Measurements from ENCODE around the gene CTTNBP2. TPM values are rescaled to one million over a fixed set of nuclear protein-coding genes. Genes with fewer than 3 reads are reported as not detected.

CTTNBP2 gene
- total and polyA plus RNA-seq, 2 donors (not counting 1 experiment from before 2014, with no cell fraction given): 0.04 to 0.27 TPM

- Histone ChIP-seq H2AFZ (ENCODE audit: insufficient read depth, low read depth, low read length, poor library complexity, severe bottlenecking) (no peak overlapping the region), H4K20me1 (ENCODE audit: control insufficient read depth, insufficient read depth, low read length, poor library complexity, severe bottlenecking) (no peaks in the 10 kb centered on the region), H3K9ac (ENCODE audit: low read length) (no peak overlapping the region), H3K36me3 (replicated peaks in 1 of 2; ENCODE audit: control extremely low read depth in 1 of 2, control insufficient read depth in 1 of 2, extremely low read depth in 1 of 2, insufficient read depth in 2 of 2, low read length in 1 of 2) (no peaks in the 10 kb centered on the region), H3K4me2 (replicated peaks; ENCODE audit: low read depth, low read length, poor library complexity, severe bottlenecking) (no peak overlapping the region), H3K9me3 (ENCODE audit: control extremely low read depth in 1 of 3, control insufficient read depth in 2 of 3, insufficient read depth in 1 of 3, low read length in 2 of 3) (no peaks in the 10 kb centered on the region), H3K4me3 (ENCODE audit: control extremely low read depth in 1 of 5, extremely low read depth in 1 of 5, insufficient read depth in 1 of 5, low read depth in 2 of 5, low read length in 4 of 5) (no peak overlapping the region), H3K4me1 (ENCODE audit: control insufficient read depth in 2 of 2, insufficient read depth in 2 of 2, low read length in 2 of 2) (no peaks in the 10 kb centered on the region), H3K27me3 (replicated peaks in 1 of 4; ENCODE audit: control extremely low read depth in 1 of 4, control insufficient read depth in 3 of 4, insufficient read depth in 4 of 4, low read length in 3 of 4) (no peaks in the 10 kb centered on the region), H3K27ac (ENCODE audit: low read length in 2 of 2) (no peak overlapping the region), H3K79me2 (ENCODE audit: control insufficient read depth, insufficient read depth, low read length) (no peaks in the 10 kb centered on the region)
- no peaks in the 10 kb centered on the region for H3K4me1 Mint-ChIP-seq
- ATAC-seq (ENCODE audit: low read depth): no peak
- WGBS (ENCODE audit: insufficient coverage): 83% methylated on average over 1 of the region's 3 CpGs
- H3K27ac Mint-ChIP-seq: no peak overlapping the region
- CTCF ChIA-PET: no interaction called here
- POLR2A ChIA-PET: no interaction called here
- H3K9me3 Mint-ChIP-seq (ENCODE audit: insufficient read depth): no peaks in the 10 kb centered on the region
- no peak overlapping the region for H3K4me3 Mint-ChIP-seq
- intact Hi-C loops (cut with micrococcal nuclease): no loop called here
- no peak for TF ChIP-seq CTCF (IDR thresholded peaks at IDR 0.05)
- no peak for DNase-seq
- H3K27me3 Mint-ChIP-seq: peaks cover 2% of the 10 kb centered on the region
These were observed 153.9 kb downstream of the CTTNBP2 start for GRCh38 chr7:117719377-117719776.

- CTCF ChIA-PET: interaction anchor here (0.7 kb wide), 3 partner anchors 33 to 465 kb away, joined by 3 to 6 read pairs (median 3); no protein-coding TSS in a partner anchor
- no peaks in the 10 kb centered on the region for H3K9me3 Mint-ChIP-seq (ENCODE audit: insufficient read depth)
These were observed 155.0 kb downstream of the CTTNBP2 start for GRCh38 chr7:117718116-117718835.

More at GRCh38 chr7:117718116-117718835, 155.0 kb downstream of the CTTNBP2 start:
- 82% methylated on average over 4 of the region's 6 CpGs for WGBS (ENCODE audit: insufficient coverage)
- no peaks in the 10 kb centered on the region for H3K79me2 ChIP-seq (ENCODE audit: control insufficient read depth, insufficient read depth, low read length)
- no peak overlapping the region for H3K27ac ChIP-seq (ENCODE audit: low read length in 2 of 2)
- DNase-seq: no peak
- TF ChIP-seq CTCF (IDR thresholded peaks at IDR 0.05) (no peak), EZH2 (IDR thresholded peaks at IDR 0.05; ENCODE audit: borderline replicate concordance, insufficient read depth, low read depth, low read length, poor library complexity, severe bottlenecking) (no peak)
- no peaks in the 10 kb centered on the region for H3K4me1 ChIP-seq (ENCODE audit: control insufficient read depth in 2 of 2, insufficient read depth in 2 of 2, low read length in 2 of 2)
- no peak overlapping the region for H3K9ac ChIP-seq (ENCODE audit: low read length)
- Mint-ChIP-seq H3K4me1 (no peaks in the 10 kb centered on the region), H3K27me3 (peaks cover 7% of the 10 kb centered on the region), H3K27ac (no peak overlapping the region), H3K4me3 (no peak overlapping the region)
- H2AFZ ChIP-seq (ENCODE audit: insufficient read depth, low read depth, low read length, poor library complexity, severe bottlenecking): no peak overlapping the region
- H3K4me2 ChIP-seq (replicated peaks; ENCODE audit: low read depth, low read length, poor library complexity, severe bottlenecking): no peak overlapping the region
- ATAC-seq (ENCODE audit: low read depth): no peak
- H4K20me1 ChIP-seq (ENCODE audit: control insufficient read depth, insufficient read depth, low read length, poor library complexity, severe bottlenecking): no peaks in the 10 kb centered on the region
- intact Hi-C loops (cut with micrococcal nuclease): no loop called here
- H3K27me3 ChIP-seq (replicated peaks in 1 of 4; ENCODE audit: control extremely low read depth in 1 of 4, control insufficient read depth in 3 of 4, insufficient read depth in 4 of 4, low read length in 3 of 4): no peaks in the 10 kb centered on the region
- H3K4me3 ChIP-seq (ENCODE audit: control extremely low read depth in 1 of 5, extremely low read depth in 1 of 5, insufficient read depth in 1 of 5, low read depth in 2 of 5, low read length in 4 of 5): no peak overlapping the region
- no peaks in the 10 kb centered on the region for H3K36me3 ChIP-seq (replicated peaks in 1 of 2; ENCODE audit: control extremely low read depth in 1 of 2, control insufficient read depth in 1 of 2, extremely low read depth in 1 of 2, insufficient read depth in 2 of 2, low read length in 1 of 2)
- POLR2A ChIA-PET: no interaction called here
- no peaks in the 10 kb centered on the region for H3K9me3 ChIP-seq (ENCODE audit: control extremely low read depth in 1 of 3, control insufficient read depth in 2 of 3, insufficient read depth in 1 of 3, low read length in 2 of 3)
